ENCODE measurements around the gene HDAC3.

GRCh38 chr5:141632650-141633049 is 4.0 kb downstream of the HDAC3 start:
- TF ChIP-seq CTCF (IDR thresholded peaks at IDR 0.05) (no peak), POLR2A (IDR thresholded peaks at IDR 0.05) (no peak)
